ENCODE measurements around the gene SOX5. TPM values are rescaled to one million over a fixed set of nuclear protein-coding genes. Genes with fewer than 3 reads are reported as not detected.
"Not testable (repeated sequence)": the region's sequence is repeated elsewhere in the genome, so short reads cannot be mapped to it uniquely, and the experiment has no call there.

SOX5 gene
- total RNA-seq, 1 donor from 2014 or later, result 0.29 TPM

DNA sequence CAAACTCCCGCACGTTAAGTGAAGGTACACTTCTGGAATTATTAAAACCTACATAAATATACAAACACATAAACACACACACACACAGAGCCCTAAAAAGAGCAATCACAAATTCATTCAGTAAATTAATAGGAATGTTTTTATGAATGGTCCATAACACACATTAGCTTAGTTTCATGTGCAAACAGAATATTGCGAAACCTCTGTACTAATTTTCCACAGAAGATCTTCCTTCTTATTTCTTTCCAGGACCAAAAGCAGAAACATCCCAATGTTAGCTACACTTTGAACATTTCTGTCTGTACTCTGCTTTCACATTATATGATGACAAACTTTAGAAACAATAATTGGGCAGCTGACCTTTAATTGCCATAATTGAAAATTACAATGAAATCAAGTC lies 101.6 kb downstream of the SOX5 start:
- no peak for DNase-seq (ENCODE audit: low read depth)

DNA sequence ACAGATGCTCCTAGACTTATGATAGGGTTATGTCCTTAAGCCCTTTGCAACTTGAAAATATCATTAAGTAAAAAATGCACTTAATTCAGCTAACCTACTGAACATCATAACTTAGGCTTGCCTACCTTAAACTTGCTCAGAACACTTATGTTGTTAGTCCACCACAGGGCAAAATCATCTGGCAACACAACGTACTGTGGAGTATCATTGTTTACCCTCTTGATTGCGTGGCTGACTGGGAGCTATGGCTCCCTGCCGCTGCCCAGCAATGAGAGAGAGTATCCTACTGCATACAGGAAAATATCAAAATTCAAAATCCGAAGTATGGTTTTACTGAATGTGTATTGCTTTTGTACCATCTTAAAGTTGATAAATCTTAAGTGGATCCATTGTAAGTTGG lies 105.5 kb downstream of the SOX5 start:
- no peak for DNase-seq (ENCODE audit: low read depth)

DNA sequence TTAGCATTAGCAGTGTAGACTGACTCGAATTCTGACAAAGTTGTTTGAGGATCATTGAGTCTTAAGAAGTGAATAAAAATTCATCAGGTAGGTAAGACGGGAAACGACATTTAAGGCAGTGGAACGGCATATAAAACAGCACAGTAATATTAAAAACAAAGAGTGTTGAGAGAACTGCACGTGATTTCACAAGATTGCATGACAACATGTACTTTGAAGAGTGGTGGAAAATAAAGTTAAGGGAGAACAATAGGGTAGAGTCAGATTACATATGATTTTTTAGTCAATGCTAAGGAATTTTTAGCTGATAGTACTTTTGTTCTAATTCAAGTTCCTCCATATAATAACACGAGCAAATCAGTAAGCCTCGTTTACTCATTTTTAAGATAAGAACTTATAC lies 115.4 kb downstream of the SOX5 start:
- DNase-seq (ENCODE audit: low read depth), result no peak

DNA sequence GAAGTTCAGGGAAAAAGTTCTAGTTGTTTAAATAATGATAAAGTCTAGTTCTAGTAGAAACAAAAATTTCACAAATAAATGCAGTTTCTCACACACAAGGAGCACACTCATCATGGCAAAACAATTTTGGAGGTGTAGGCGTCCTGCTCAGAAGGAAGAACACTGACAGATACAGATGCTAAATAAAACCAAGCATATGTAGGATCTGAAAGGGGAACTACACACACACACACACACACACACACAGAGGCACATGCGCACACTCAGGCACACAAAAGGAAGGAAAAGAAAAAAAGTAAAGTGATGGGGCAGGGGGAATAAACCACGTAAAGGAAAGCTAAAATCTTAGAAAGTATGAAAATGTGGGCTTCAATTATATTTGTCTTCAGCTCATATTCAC lies 117.7 kb downstream of the SOX5 start:
- DNase-seq (ENCODE audit: low read depth), result no peak

DNA sequence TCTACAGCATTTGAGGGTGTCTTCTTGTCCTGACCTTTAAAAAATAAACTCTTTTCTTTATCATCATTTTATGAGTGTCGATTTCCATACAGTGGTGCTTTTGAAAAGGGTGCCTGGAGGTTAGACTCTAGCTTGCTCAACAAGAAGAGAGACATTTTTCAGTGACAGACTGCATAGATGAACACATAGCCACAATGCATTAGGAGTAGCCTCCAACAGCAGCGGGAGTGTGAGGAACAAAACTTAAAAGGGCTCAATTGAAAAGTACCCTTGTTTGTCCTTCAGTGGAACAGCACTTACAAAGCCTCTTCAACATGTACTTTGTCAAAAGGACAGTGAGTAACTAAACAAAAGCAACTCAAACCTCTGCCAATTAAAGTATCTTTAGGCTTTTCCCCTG lies 119.3 kb downstream of the SOX5 start:
- no peak for DNase-seq (ENCODE audit: low read depth)

DNA sequence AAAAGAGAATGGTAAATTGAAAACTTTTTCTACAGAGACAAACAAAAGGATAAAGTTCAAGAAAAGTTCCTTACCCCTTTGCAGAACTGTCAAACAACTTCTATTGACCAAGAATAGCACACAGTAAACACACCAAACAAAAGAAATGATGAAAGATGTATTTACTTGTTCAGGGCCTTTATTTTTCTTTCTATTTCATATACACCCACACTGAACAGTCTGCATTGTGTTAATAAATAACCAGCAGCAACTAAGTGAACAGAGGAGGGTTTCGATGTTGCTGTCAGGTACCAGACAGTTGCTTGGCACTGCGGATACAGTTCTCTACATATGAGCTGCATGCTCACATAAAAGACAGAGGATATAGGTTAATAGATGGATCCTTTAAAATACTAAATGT lies 122.1 kb downstream of the SOX5 start:
- no peak for DNase-seq (ENCODE audit: low read depth)

DNA sequence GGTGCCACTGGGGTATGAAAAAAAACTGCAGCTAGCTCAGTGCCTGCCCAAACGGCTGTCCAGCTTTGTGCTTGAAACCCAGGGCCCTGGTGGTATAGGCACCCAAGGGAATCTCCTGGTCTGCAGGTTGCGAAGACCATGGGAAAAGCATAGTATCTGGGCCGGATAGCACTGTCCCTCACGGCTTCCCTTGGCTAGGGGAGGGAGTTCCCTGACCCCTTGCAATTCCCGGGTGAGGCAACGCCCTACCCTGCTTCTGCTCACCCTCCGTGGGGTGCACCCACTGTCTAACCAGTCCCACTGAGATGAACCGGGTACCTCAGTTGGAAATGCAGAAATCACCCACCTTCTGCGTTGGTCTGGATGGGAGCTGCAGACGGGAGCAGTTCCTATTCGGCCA lies 124.3 kb downstream of the SOX5 start:
- DNase-seq (ENCODE audit: low read depth), result not testable (repeated sequence)

DNA sequence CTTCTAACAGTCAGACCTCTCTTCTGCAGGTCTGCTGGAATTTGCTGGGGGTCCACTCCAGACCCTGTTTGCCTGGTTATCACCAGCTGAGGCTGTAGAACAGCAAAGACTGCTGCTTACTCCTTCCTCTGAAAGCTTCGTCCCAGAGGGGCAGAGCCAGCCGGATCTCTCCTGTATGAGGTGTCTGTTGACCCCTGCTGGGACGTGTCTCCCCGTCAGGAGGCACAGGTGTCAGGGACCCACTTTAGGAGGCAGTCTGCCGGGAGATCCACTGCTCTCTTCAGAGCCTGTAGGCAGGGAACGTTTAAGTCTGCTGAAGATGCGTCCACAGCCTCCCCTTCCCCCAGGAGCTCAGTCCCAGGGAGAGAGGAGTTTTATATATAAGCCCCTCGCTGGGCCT lies 125.1 kb downstream of the SOX5 start:
- DNase-seq (ENCODE audit: low read depth), result no peak

DNA sequence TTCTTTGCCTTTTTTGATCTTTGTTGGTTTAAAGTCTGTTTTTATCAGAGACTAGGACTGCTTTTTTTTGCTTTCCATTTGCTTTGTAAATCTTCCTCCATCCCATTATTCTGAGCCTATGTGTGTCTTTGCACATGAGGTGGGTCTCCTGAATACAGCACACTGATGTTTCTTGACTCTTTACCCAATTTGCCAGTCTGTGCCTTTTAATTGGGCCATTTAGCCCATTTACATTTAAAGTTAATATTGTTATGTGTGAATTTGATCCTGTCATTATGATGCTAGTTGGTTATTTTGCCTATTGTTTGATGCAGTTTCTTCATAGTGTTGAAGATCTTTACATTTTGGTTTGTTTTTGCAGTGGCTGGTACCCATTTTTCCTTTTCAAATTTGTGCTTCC lies 126.6 kb downstream of the SOX5 start:
- not testable (repeated sequence) for DNase-seq (ENCODE audit: low read depth)

DNA sequence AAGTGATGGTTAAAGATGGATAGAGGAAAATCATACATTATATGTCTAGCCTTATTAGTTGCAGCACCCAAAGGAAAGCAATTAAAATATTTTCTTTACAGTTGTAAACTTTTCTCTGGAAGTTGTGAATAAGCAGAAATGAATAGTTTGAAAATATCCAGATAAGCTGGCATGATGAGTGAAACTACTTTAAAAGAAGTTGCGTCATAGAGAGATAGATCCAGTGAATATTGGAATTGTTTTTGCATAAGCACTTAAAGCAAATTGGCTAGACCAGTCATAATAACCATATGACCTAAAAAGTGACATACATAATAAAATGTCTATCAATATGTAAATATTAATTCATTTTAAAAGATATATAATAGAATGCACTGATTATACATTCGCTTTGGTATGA lies 132.1 kb downstream of the SOX5 start:
- DNase-seq (ENCODE audit: low read depth), result no peak

DNA sequence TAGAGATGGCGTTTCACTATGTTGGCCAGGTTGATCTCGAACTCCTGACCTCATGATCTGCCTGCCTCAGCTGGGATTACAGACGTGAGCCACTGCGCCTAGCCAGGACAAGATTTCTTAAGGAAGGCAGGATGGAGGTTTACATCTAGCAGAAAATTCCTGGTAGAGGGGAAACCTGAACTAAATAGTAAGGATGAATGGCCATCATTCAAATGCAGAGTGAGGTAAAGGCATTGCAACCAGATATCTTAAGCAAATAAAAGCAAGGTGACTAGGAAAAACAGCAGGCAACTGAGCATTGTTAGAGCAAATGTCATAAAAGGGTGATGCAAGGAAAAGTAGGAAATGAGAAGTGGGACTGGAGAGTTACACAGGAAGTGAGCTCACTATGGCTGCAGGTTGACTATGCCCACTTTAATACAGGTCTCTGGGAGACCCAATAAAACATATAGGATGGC lies 133.0 kb downstream of the SOX5 start:
- DNase-seq (ENCODE audit: low read depth), result no peak

DNA sequence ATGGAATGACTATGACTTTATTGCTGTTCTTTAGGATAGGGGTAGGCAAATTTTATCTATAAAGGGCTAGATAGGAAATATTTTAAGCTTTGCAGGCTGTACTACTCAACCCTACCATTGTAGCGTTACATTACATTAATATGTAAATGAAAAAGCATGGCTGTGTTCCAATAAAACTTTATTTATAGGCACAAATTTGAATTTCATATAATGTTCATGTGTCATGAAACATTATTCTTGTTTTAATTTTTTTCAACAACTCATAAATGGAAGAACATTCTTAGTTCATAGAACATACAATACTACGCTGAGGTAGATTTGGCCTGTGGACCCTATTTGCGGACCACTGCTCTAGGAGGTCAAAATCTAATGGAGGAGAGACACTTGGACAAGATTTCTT lies 133.7 kb downstream of the SOX5 start:
- DNase-seq (ENCODE audit: low read depth), result no peak

DNA sequence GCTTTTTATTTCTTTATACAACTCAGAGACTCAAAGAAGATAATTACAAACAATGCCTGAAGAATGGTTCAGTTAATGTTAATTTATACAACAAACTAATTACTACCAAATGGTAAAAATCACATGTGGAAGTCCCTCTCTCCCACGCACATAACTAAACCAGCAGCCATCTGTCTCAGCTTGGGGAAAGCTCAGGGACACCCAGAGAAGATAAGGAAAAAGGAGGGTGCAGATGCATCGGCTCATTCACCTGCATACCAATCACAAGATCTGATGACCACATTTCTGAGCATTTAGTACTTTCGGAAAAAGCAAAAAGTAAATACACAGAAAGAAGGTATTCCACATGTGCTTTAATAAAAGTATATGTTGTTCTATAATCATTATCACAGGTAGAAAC lies 136.3 kb downstream of the SOX5 start:
- no peak for DNase-seq (ENCODE audit: low read depth)

DNA sequence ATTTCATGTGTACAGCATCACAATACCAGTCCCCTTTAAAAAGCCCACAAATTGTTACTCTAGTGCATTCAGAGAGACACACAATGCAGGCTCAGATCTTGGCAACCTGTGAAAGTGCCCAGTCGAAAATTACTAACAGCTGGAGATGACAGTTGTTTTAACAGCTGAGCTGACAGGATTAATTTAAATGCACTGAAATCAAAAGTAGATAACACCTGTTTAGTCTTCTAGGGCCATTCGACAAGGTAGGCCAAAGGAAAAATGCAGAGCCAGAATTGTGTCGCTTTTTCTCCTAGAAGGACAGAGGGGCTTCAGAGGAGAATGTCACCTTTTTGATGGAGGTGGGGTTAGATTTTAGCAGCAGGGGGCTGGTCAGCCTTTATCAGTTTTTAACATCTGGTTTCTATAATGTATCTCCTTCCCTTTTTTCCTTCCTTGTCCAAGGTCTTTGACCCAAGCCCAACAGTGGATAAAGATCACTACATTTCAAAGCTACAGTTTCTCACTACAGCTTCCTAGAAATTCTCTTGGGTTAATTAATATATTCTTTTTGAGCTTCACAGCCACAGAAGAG lies 139.1 kb downstream of the SOX5 start:
- no peak for DNase-seq (ENCODE audit: low read depth)

DNA sequence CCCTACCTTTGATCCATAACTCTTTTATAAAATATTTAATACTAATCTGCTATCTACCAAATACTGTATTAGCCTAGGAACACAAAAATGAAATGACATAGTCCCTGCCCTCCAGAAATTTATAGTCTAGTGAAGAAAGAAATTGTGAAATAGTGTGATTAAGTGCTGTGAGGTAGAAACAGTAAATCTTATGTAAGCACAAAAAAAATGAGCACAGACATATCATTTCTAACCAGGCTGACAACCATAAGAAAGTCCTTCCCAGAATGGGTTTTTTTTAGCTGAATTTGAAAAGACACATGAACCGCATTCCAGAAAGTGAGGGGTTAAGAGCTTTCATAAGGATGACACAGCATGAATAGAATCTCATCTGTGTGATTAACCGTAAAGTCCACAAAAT lies 145.9 kb downstream of the SOX5 start:
- DNase-seq (ENCODE audit: low read depth), result no peak

DNA sequence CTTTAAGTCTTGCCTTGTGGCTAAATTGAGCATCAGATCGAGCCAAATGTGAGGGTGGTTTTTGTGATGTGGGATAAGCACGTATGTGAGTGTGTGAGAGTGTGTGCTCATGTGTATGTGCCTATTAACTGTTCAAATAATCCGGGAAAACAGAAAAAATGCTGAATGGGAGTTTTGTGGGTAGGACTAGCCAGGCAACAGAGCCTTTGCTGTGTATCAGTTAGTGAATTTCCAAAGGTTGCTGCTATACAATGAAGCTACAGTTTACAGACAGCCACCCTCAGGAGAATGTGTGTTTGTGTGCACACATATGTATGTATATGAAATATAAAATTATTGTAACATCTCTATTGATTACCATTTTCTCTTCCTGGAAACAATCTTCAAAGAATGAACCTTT lies 154.0 kb downstream of the SOX5 start:
- DNase-seq (ENCODE audit: low read depth), result no peak

DNA sequence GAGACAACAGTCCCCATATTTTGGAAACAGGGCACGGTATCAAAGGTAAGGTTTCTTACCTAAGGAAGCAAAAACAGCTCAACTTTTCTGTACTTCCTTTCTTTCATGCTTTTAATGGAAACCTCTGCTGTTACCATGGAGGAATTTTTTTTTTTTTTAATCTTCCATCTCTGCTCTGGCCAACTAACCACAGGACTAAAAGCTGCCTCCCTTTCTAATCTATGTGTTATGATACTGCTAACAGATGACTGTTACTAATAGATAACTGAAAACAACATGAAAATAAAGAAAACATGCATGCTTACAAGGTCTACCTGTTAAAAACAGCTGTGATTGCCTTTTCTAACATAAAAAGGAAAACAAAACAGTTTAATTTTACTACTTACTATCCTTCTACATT lies 168.4 kb downstream of the SOX5 start:
- DNase-seq (ENCODE audit: low read depth), result no peak

DNA sequence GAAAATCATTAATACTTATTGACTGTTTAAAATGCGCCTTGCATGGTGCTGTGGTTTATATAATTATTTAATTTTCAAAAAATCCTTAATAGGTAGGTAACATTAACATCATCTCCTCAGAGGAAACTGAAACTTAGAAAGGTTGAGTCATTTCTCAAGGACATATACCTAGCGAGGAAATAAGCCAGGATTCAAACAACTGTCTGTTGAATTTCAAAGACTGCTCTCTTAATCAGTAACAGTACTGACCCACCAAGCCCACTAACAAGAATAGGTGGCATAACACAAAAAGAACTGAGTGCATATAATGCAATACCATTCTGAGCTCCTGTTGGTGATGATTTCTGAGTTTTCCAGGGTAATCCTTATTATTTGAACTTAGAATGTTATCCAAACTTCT lies 174.3 kb downstream of the SOX5 start:
- no peak for DNase-seq (ENCODE audit: low read depth)

DNA sequence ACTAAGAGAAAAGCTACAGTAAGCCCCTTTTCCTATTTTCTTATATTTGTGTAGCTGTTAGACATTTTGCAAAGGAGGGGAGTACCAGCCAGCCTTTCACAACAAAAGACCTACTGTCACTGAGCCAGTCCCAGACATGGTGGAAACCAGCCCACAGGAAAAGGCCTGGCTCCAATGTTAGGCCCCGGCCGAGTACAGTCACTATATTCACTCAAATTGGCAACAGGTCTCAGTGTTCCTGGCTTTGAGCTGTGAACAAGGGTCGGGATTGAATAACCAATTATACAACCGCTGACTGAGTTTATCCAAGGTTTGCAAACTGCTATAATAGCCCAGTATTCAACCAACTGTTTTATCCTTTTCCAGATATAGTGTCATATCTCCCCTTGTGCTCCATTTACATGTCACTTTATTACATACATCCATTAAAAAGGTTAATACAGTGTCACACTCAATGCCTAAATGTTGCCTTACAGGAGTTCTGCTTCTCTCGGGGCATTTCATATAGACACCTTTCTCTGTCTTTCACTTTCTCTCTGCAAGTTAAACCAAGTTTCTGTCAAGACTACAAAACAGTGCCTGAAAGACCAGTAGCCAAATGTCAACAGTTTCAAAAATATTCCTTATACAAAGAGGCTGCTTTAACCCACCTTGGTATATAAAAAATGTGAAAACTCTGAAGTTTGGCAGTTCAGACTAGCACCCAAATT lies 178.1 kb downstream of the SOX5 start:
- DNase-seq (ENCODE audit: low read depth), result no peak

DNA sequence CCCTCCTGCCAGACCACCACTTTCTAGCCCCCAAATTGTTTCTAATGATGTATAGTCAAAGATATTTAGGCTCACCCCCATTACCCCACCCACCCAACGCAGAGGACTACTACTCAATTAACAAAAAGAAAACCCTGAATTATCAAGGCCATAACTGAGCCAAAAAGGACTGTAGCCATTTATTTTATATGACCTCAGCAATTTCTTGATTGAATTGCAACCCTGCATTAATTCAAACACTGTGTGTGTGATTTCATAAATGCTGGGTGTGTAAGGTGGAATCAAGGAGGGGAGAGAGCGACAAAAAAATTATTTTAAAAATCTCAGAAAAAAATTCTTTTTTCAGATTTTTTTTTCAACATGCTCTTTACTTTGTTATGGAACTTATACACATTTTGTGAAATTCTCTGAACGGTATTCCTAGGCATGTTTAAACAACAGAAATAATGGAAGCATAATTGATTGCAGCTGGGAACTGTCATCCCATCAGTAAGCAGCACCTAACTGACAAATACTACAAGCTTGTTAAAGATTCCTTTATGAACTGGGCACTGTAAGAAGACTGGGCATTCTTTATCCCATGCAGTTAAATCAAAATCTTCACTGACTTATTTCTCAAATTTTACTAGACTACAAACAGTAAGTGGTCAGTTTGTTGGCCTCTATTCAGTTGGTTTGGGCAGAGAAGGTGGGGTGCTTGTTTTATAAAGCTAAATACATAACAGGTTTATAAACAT lies 179.1 kb downstream of the SOX5 start:
- no peak for DNase-seq (ENCODE audit: low read depth)

DNA sequence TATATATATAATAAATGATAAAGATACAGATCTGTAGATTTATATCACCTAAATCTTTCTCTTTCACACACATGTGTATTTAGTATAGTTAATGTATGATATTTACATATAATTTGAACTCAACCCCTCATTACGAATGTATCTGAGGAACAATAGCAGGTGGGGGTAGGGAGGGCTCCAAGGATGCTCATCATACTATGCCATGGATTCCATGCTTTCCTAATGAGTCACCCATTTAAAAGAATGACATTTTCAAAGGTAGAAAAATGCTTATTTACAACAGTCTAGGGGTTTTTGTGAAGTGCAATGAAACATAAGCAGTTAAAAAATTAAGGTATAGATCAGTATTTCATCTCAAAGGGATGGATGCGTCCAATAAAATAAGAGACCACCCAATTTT lies 181.6 kb downstream of the SOX5 start:
- DNase-seq (ENCODE audit: low read depth), result no peak

DNA sequence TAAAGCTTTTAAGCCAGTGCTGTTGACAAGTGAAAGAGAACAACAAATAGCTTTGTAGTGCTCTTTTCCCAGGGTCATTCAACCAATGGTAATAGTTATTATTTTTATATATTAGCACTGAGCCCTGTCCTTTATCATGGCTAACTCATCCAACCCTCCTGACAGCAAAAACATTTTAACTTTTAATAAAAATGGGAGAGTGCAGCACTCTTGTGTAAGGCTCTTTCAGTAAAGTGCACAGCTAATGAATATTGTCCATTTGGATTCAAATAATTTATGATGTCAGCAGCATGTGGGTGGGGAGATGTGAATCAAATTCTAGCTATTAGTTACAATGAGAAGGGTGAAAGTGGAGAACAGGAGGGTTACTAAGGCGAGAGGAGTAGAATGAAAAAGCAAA lies 185.7 kb downstream of the SOX5 start:
- no peak for DNase-seq (ENCODE audit: low read depth)

DNA sequence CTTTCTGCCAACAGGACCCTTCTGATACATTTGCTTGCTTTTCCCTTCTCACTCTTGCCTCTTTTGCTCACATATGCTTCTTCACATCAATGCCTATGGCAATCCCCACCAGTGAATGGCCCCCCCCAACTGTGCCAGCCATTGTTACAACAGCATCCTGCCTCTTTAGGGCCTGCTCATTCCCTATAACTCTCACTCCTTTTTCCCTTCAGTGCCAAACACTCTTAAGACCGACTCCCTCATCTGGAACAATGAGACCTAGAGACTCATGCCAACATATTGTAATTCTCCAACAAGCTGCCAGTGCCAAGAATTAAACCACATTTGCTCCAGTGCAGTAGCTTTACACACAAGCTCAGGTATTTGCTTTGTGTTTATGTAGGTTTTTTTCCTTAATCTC lies 189.0 kb downstream of the SOX5 start:
- no peak for DNase-seq (ENCODE audit: low read depth)
